Peyer's patch (tissue), 4 donors: ENCODE measurements around the gene MATK. TPM values are rescaled to one million over a fixed set of nuclear protein-coding genes. Genes with fewer than 3 reads are reported as not detected.
A peak's percentile ranks its signal among the peaks of the same experiment; 100 is the strongest.
"Not testable (repeated sequence)": the region's sequence is repeated elsewhere in the genome, so short reads cannot be mapped to it uniquely, and the experiment has no call there.

ENCODE experiments used
- DNase-seq, 3 donors: peaks; one replicate each; pipeline ENCODE4 v3.0.0-alpha.2; 2017 to 2019
- H3K27ac ChIP-seq, 4 donors: fragments of 200-600 bp; sonication (generic); one replicate each; pipeline ENCODE4 v1.5.1; 2016 to 2019
- H3K27me3 ChIP-seq, 2 donors: fragments of 200-600 bp; sonication (generic); one replicate each; pipeline ENCODE4 v1.5.1; 2019
- H3K36me3 ChIP-seq, 3 donors: fragments of 200-600 bp; sonication (generic); one replicate each; pipeline ENCODE4 v1.5.1; 2016 to 2019
- H3K4me1 ChIP-seq, 4 donors: fragments of 200-600 bp; sonication (generic); one replicate each; pipeline ENCODE4 v1.5.1; 2016 to 2019
- H3K4me3 ChIP-seq, 4 donors: fragments of 200-600 bp; sonication (generic); 1 replicate in 3 of 4; 2 replicates in 1 of 4; pipeline ENCODE4 v1.5.1; 2016 to 2019; ENCODE audit warnings: mild to moderate bottlenecking in 1 of 4
- H3K9me3 ChIP-seq, 4 donors: fragments of 200-600 bp; sonication (generic); one replicate each; pipeline ENCODE4 v1.5.1; 2016 to 2019; ENCODE audit warnings: mild to moderate bottlenecking in 1 of 4
- CTCF ChIP-seq, 6 experiments: fragments of 450-650 bp in 4 of 6; fragments of 200-600 bp in 2 of 6; sonication (generic) in 1 of 6; IDR thresholded peaks; one replicate each; pipeline ENCODE4 v1.5.1; 2017 to 2019; ENCODE audit warnings: antibody characterized with exemption in 6 of 6, mild to moderate bottlenecking in 3 of 6, moderate library complexity in 1 of 6
- POLR2A ChIP-seq, 2 donors: fragments of 450-650 bp; IDR thresholded peaks; one replicate each; pipeline ENCODE4 v1.5.1; 2017; ENCODE audit warnings: antibody characterized with exemption in 2 of 2, mild to moderate bottlenecking in 2 of 2, moderate library complexity in 2 of 2
- total RNA-seq, 4 donors: library from RNA; depleted of rRNA; stranded (reverse); fragments of >200 nt; gene quantifications; one replicate each; pipeline ENCODE4 v1.1.0, GENCODE V29; 2016

MATK gene
- total RNA-seq, 4 donors from 2014 or later: 2.5 to 13.1 (median 5.6) TPM

- no peak for DNase-seq
- no peak for TF ChIP-seq CTCF (IDR thresholded peaks at IDR 0.05)
- no peak for TF ChIP-seq POLR2A (IDR thresholded peaks at IDR 0.05)
- Histone ChIP-seq H3K4me1 (peaks cover 0 to 10% (median 7%) of the 10 kb centered on the region in 4 donors), H3K9me3 (no peaks in the 10 kb centered on the region), H3K27me3 (no peaks in the 10 kb centered on the region), H3K4me3 (no peak overlapping the region), H3K36me3 (peaks cover 0 to 44% (median 0%) of the 10 kb centered on the region in 3 donors), H3K27ac (no peak overlapping the region)
Observed at GRCh38 chr19:3767050-3767449, 19.1 kb downstream of the MATK start.

GRCh38 chr19:3766520-3766919 is 19.7 kb downstream of the MATK start:
- H3K9me3 ChIP-seq: no peaks in the 10 kb centered on the region
- peaks cover 0 to 44% (median 0%) of the 10 kb centered on the region in 3 donors for H3K36me3 ChIP-seq
- H3K4me1 ChIP-seq: peaks cover 0 to 14% (median 10%) of the 10 kb centered on the region in 4 donors
- no peak for DNase-seq
- H3K27ac ChIP-seq: no peak overlapping the region
- no peak for TF ChIP-seq POLR2A (IDR thresholded peaks at IDR 0.05)
- TF ChIP-seq CTCF (IDR thresholded peaks at IDR 0.05): no peak
- H3K27me3 ChIP-seq: no peaks in the 10 kb centered on the region
- no peak overlapping the region for H3K4me3 ChIP-seq

- H3K27me3 ChIP-seq, H3K4me3 ChIP-seq, H3K9me3 ChIP-seq, H3K27ac ChIP-seq, DNase-seq: not testable (repeated sequence)
- Histone ChIP-seq H3K4me1 (peaks cover 0 to 16% (median 13%) of the 10 kb centered on the region in 4 donors), H3K36me3 (peaks cover 0 to 44% (median 0%) of the 10 kb centered on the region in 3 donors)
Observed at GRCh38 chr19:3765757-3766156, 20.4 kb downstream of the MATK start.

GRCh38 chr19:3765121-3765520 is 21.1 kb downstream of the MATK start:
- H3K36me3 ChIP-seq: peaks cover 0 to 44% (median 0%) of the 10 kb centered on the region in 3 donors
- TF ChIP-seq POLR2A (IDR thresholded peaks at IDR 0.05) (no peak), CTCF (IDR thresholded peaks at IDR 0.05) (no peak)
- no peak for DNase-seq

GRCh38 chr19:3762501-3763459 is 23.4 kb downstream of the MATK start, which contains the start of gene MRPL54:
TSS of gene MRPL54 (plus strand) at chr19:3762682. CDS start at chr19:3762701, 19 bp downstream.
- H3K27ac ChIP-seq: peak within 1 kb of the TSS; percentile 94 to 100 (median 96)
- TF ChIP-seq POLR2A (IDR thresholded peaks at IDR 0.05): peak; percentile 67 to 86
- peak in 2 of 6 experiments; percentile 14 to 23 for TF ChIP-seq CTCF (IDR thresholded peaks at IDR 0.05)
- no peaks in the 10 kb centered on the region for H3K27me3 ChIP-seq
- peak within 1 kb of the TSS; percentile 72 to 93 (median 90) for H3K4me3 ChIP-seq
- peaks cover 0 to 50% (median 0%) of the 10 kb centered on the region in 3 donors for H3K36me3 ChIP-seq
- DNase-seq: peak; percentile 97 to 100 (median 99)
- no peaks in the 10 kb centered on the region for H3K9me3 ChIP-seq
- H3K4me1 ChIP-seq: peaks cover 0 to 37% (median 25%) of the 10 kb centered on the region in 4 donors

More at GRCh38 chr19:3765121-3765520, 21.1 kb downstream of the MATK start:
- Histone ChIP-seq H3K4me3 (no peak overlapping the region), H3K9me3 (no peaks in the 10 kb centered on the region), H3K27me3 (no peaks in the 10 kb centered on the region), H3K27ac (no peak overlapping the region), H3K4me1 (peaks cover 0 to 22% (median 18%) of the 10 kb centered on the region in 4 donors)

- DNase-seq: no peak
- H3K4me1 ChIP-seq: peaks cover 0 to 37% (median 25%) of the 10 kb centered on the region in 4 donors
- peak overlapping the region in 2 of 4 donors; percentile 72 to 92 for H3K4me3 ChIP-seq
Observed at GRCh38 chr19:3762130-3762473, 24.1 kb downstream of the MATK start.

More at GRCh38 chr19:3762130-3762473, 24.1 kb downstream of the MATK start:
- peaks cover 0 to 50% (median 0%) of the 10 kb centered on the region in 3 donors for H3K36me3 ChIP-seq
- H3K27ac ChIP-seq: peak overlapping the region; percentile 94 to 100 (median 96)
- TF ChIP-seq CTCF (IDR thresholded peaks at IDR 0.05) (no peak), POLR2A (IDR thresholded peaks at IDR 0.05) (no peak)
- H3K27me3 ChIP-seq: no peaks in the 10 kb centered on the region
- H3K9me3 ChIP-seq: no peaks in the 10 kb centered on the region
